H9 (cell line): ENCODE data around the gene CRACR2B. TPM values are rescaled to one million over a fixed set of nuclear protein-coding genes. Genes with fewer than 3 reads are reported as not detected.

Experiments used
- DNase-seq: peaks from one replicate; pipeline ENCODE4 v3.0.0-alpha.2; 2017
- H2AFZ ChIP-seq: one replicate; pipeline ENCODE4 v1.6.1; 2013; ENCODE audit warnings: mild to moderate bottlenecking, low read length, control low read depth, moderate library complexity
- H2AK5ac ChIP-seq: 2 replicates; pipeline ENCODE4 v1.6.1; 2013; ENCODE audit warnings: low read length, control low read depth, mixed read lengths; ENCODE audit not compliant: insufficient read length
- H2BK120ac ChIP-seq: one replicate; pipeline ENCODE4 v1.6.1; 2013; ENCODE audit warnings: low read depth, mild to moderate bottlenecking, low read length, control low read depth, inconsistent platforms; ENCODE audit not compliant: poor library complexity, severe bottlenecking
- H2BK12ac ChIP-seq: 2 replicates; pipeline ENCODE4 v1.6.1; 2013; ENCODE audit warnings: low read length, control low read depth, mixed read lengths, low read depth; ENCODE audit not compliant: insufficient read length
- H2BK15ac ChIP-seq: 2 replicates; pipeline ENCODE4 v1.6.1; 2013; ENCODE audit warnings: low read depth, low read length, control low read depth
- H2BK20ac ChIP-seq: one replicate; pipeline ENCODE4 v1.6.1; 2013; ENCODE audit warnings: low read depth, mild to moderate bottlenecking, low read length, control low read depth, inconsistent platforms; ENCODE audit not compliant: poor library complexity, severe bottlenecking
- H2BK5ac ChIP-seq: 2 replicates; pipeline ENCODE4 v1.6.1; 2013; ENCODE audit warnings: low read length, control low read depth, mixed read lengths; ENCODE audit not compliant: insufficient read length
- H3K14ac ChIP-seq: 2 replicates; pipeline ENCODE4 v1.6.1; 2013; ENCODE audit warnings: low read length, control low read depth; ENCODE audit not compliant: insufficient read depth
- H3K18ac ChIP-seq: 2 replicates; pipeline ENCODE4 v1.6.1; 2013; ENCODE audit warnings: low read depth, mild to moderate bottlenecking, mixed read lengths, low read length, control low read depth; ENCODE audit not compliant: insufficient read length
- H3K23ac ChIP-seq: 2 replicates; pipeline ENCODE4 v1.6.1; 2013; ENCODE audit warnings: low read length, control low read depth, mixed read lengths, low read depth; ENCODE audit not compliant: insufficient read length
- H3K23me2 ChIP-seq: 2 replicates; pipeline ENCODE4 v1.6.1; 2013; ENCODE audit warnings: low read depth, mild to moderate bottlenecking, mixed read lengths, low read length, control low read depth; ENCODE audit not compliant: insufficient read length, poor library complexity, severe bottlenecking
- H3K27ac ChIP-seq: 2 replicates; pipeline ENCODE4 v1.5.1; 2013; ENCODE audit warnings: low read length, control low read depth, mixed read lengths, low read depth; ENCODE audit not compliant: insufficient read length
- H3K27me3 ChIP-seq: 2 replicates; pipeline ENCODE4 v1.6.1; 2013; ENCODE audit warnings: low read length, control low read depth, inconsistent platforms; ENCODE audit not compliant: insufficient read depth
- H3K4ac ChIP-seq: 2 replicates; pipeline ENCODE4 v1.6.1; 2013; ENCODE audit warnings: low read depth, mild to moderate bottlenecking, control low read depth, inconsistent platforms, low read length, moderate library complexity
- H3K4me1 ChIP-seq: 2 replicates; pipeline ENCODE4 v1.6.1; 2013; ENCODE audit warnings: low read length, control low read depth, inconsistent platforms; ENCODE audit not compliant: insufficient read depth
- H3K4me2 ChIP-seq: 2 replicates; pipeline ENCODE4 v1.6.1; 2013; ENCODE audit warnings: low read length, control low read depth, mixed read lengths; ENCODE audit not compliant: insufficient read length, insufficient read depth
- H3K56ac ChIP-seq: 2 replicates; pipeline ENCODE4 v1.6.1; 2013; ENCODE audit warnings: low read depth, mild to moderate bottlenecking, mixed read lengths, low read length, control low read depth; ENCODE audit not compliant: insufficient read length
- H3K79me1 ChIP-seq: 2 replicates; pipeline ENCODE4 v1.6.1; 2013; ENCODE audit warnings: low read depth, mild to moderate bottlenecking, moderate library complexity, low read length, control low read depth, inconsistent platforms; ENCODE audit not compliant: insufficient read depth, poor library complexity, severe bottlenecking
- H3K79me2 ChIP-seq: 2 replicates; pipeline ENCODE4 v1.6.1; 2013; ENCODE audit warnings: low read length, control low read depth, inconsistent platforms; ENCODE audit not compliant: insufficient read depth
- H3K9ac ChIP-seq: 2 replicates; pipeline ENCODE4 v1.6.1; 2013; ENCODE audit warnings: low read length, control low read depth, mixed read lengths; ENCODE audit not compliant: insufficient read length; ENCODE audit errors: extremely low read depth
- H3K9me3 ChIP-seq: one replicate; pipeline ENCODE4 v1.6.1; 2013; ENCODE audit warnings: low read depth, low read length, inconsistent platforms; ENCODE audit not compliant: control insufficient read depth
- H3T11ph ChIP-seq: one replicate; pipeline ENCODE4 v1.6.1; 2013; ENCODE audit warnings: mild to moderate bottlenecking, low read length, control low read depth, inconsistent platforms
- H4K20me1 ChIP-seq: one replicate; pipeline ENCODE4 v1.6.1; 2013; ENCODE audit not compliant: control insufficient read depth, insufficient read length, insufficient read depth
- H4K5ac ChIP-seq: 2 replicates; pipeline ENCODE4 v1.6.1; 2013; ENCODE audit warnings: low read depth, mild to moderate bottlenecking, mixed read lengths, low read length, control low read depth; ENCODE audit not compliant: insufficient read length
- H4K8ac ChIP-seq: replicated peaks from 2 replicates; pipeline ENCODE4 v1.6.1; 2013; ENCODE audit warnings: low read length, control low read depth, mixed read lengths, low read depth; ENCODE audit not compliant: insufficient read length
- H4K91ac ChIP-seq: 2 replicates; pipeline ENCODE4 v1.6.1; 2013; ENCODE audit warnings: low read depth, mild to moderate bottlenecking, moderate library complexity, mixed read lengths, low read length, control low read depth; ENCODE audit not compliant: insufficient read length
- H3K27ac Mint-ChIP-seq, 3 experiments: 2 replicates in 2 of 3; 3 replicates in 1 of 3; pipeline ENCODE4 v1.8.0; 2020 to 2021; ENCODE audit warnings: mixed read lengths in 3 of 3, mild to moderate bottlenecking in 1 of 3, moderate library complexity in 1 of 3
- H3K27me3 Mint-ChIP-seq: 2 replicates; pipeline ENCODE4 v1.8.0; 2021; ENCODE audit warnings: low read depth, mild to moderate bottlenecking, moderate library complexity, mixed read lengths
- H3K36me3 Mint-ChIP-seq, 3 experiments: 2 replicates in 2 of 3; 3 replicates in 1 of 3; pipeline ENCODE4 v1.8.0; 2020 to 2021; ENCODE audit warnings: low read depth in 3 of 3, mixed read lengths in 3 of 3; ENCODE audit not compliant: insufficient read depth in 1 of 3
- H3K4me1 Mint-ChIP-seq, 2 experiments: 2 replicates each; pipeline ENCODE4 v1.8.0; 2020; ENCODE audit warnings: mixed read lengths in 2 of 2
- H3K4me3 Mint-ChIP-seq, 2 experiments: 2 replicates in 1 of 2; 3 replicates in 1 of 2; pipeline ENCODE4 v1.8.0; 2020 to 2021; ENCODE audit warnings: mild to moderate bottlenecking in 2 of 2, mixed read lengths in 2 of 2, moderate library complexity in 1 of 2
- H3K9me3 Mint-ChIP-seq, 2 experiments: 2 replicates in 1 of 2; 3 replicates in 1 of 2; pipeline ENCODE4 v1.8.0; 2020; ENCODE audit warnings: mild to moderate bottlenecking in 2 of 2, mixed read lengths in 2 of 2, moderate library complexity in 1 of 2
- WGBS: extraction: QIAGEN DNeasy Blood & Tissue Kit; methylation state at CpG from one replicate; pipeline ENCODE4 v1.1.7; 2013; ENCODE audit warnings: missing lambda C conversion rate, low lambda C conversion rate, mixed read lengths; ENCODE audit not compliant: insufficient read length; ENCODE audit errors: extremely low coverage; 5-methylcytosine and 5-hydroxymethylcytosine counted together
- total RNA-seq: library from RNA; stranded (reverse); gene quantifications from 2 replicates; pipeline ENCODE4 v1.2.1, GENCODE V29; 2021
- TF ChIP-seq, protein P1 (sequence below): fragments of 200-600 bp; sonication (generic); conservative IDR thresholded peaks from 3 replicates; pipeline ENCODE4 v1.8.0; 2021; ENCODE audit warnings: antibody characterized with exemption, mild to moderate bottlenecking

CRACR2B gene
- total RNA-seq, 1 experiment from 2014 or later = 29.0 TPM

DNA sequence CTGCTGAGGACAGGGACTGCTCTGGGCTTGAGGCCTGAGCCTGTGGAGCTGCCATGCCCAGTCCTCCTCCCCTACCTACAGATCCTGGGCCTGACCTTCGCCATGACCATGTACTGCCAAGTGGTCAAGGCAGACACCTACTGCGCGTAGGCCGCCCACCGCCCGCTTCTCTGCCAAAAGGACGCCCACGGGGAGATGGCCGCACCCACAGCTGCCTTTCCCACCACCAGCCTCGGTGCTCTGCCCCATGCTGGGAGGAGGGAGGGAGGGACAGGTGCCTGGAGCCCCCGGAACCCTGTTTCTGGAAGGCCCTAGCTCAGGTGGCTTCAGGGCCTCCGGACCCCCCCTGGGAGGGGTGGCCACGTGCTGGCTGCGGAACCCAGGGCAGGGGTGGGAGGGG is 38.8 kb downstream of the CRACR2B start:
- Histone ChIP-seq H3K23ac (no peak overlapping the region), H4K5ac (no peak overlapping the region), H3K27me3 (no peaks in the 10 kb centered on the region), H3K9ac (no peak overlapping the region), H3K4me2 (no peak overlapping the region), H3K4me1 (no peaks in the 10 kb centered on the region; the same call in 1 of the 2 replicates), H3K79me1 (no peaks in the 10 kb centered on the region), H3K18ac (no peak overlapping the region), H3K79me2 (no peaks in the 10 kb centered on the region), H3T11ph (no peak overlapping the region), H2BK12ac (no peak overlapping the region), H3K27ac (no peak overlapping the region), H2AFZ (no peak overlapping the region), H3K4ac (no peak overlapping the region), H2BK5ac (no peak overlapping the region), H3K14ac (no peak overlapping the region), H3K9me3 (no peaks in the 10 kb centered on the region), H3K23me2 (no peaks in the 10 kb centered on the region), H4K91ac (no peak overlapping the region), H2BK120ac (no peak overlapping the region), H3K56ac (no peak overlapping the region), H2AK5ac (no peak overlapping the region), H4K20me1 (no peaks in the 10 kb centered on the region), H4K8ac (no peak overlapping the region), H2BK20ac (no peak overlapping the region), H2BK15ac (no peak overlapping the region)
- no peak overlapping the region for H3K4me3 Mint-ChIP-seq
- WGBS = no CpG with 5 or more reads among the region's 14 CpGs
- H3K4me1 Mint-ChIP-seq = peaks cover 22 to 32% of the 10 kb centered on the region in 2 experiments
- H3K27me3 Mint-ChIP-seq = peaks cover 4% of the 10 kb centered on the region
- DNase-seq = no peak
- H3K36me3 Mint-ChIP-seq = peaks cover 3 to 20% (median 17%) of the 10 kb centered on the region in 3 experiments; a peak in 5 of 7 replicates
- TF ChIP-seq, protein P1, sequence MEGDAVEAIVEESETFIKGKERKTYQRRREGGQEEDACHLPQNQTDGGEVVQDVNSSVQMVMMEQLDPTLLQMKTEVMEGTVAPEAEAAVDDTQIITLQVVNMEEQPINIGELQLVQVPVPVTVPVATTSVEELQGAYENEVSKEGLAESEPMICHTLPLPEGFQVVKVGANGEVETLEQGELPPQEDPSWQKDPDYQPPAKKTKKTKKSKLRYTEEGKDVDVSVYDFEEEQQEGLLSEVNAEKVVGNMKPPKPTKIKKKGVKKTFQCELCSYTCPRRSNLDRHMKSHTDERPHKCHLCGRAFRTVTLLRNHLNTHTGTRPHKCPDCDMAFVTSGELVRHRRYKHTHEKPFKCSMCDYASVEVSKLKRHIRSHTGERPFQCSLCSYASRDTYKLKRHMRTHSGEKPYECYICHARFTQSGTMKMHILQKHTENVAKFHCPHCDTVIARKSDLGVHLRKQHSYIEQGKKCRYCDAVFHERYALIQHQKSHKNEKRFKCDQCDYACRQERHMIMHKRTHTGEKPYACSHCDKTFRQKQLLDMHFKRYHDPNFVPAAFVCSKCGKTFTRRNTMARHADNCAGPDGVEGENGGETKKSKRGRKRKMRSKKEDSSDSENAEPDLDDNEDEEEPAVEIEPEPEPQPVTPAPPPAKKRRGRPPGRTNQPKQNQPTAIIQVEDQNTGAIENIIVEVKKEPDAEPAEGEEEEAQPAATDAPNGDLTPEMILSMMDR = no peak
- no peaks in the 10 kb centered on the region for H3K9me3 Mint-ChIP-seq
- H3K27ac Mint-ChIP-seq = no peak overlapping the region
